HEK293 (cell line): ENCODE data around the gene CDKN2A.

ENCODE experiments used
- BCL11B ChIP-seq: fragments of 450-650 bp; formaldehyde crosslinking; IDR thresholded peaks from 2 replicates; pipeline ENCODE4 v1.5.1; 2016; ENCODE audit warnings: low read depth, missing biosample characterization, missing genetic modification characterization
- EGR2 ChIP-seq: fragments of 450-650 bp; formaldehyde crosslinking; IDR thresholded peaks from 2 replicates; pipeline ENCODE4 v1.5.1; 2016; ENCODE audit warnings: low read depth, missing biosample characterization, missing genetic modification characterization
- GLIS1 ChIP-seq: fragments of 450-650 bp; formaldehyde crosslinking; IDR thresholded peaks from 2 replicates; pipeline ENCODE4 v1.5.1; 2016; ENCODE audit warnings: missing biosample characterization, missing genetic modification characterization
- PRDM6 ChIP-seq: fragments of 450-650 bp; formaldehyde crosslinking; IDR thresholded peaks from 2 replicates; pipeline ENCODE4 v1.5.1; 2017; ENCODE audit warnings: missing biosample characterization, missing genetic modification characterization
- SETDB1 ChIP-seq: IDR thresholded peaks from one replicate; pipeline ENCODE4 v1.6.1; 2017; ENCODE audit warnings: mild to moderate bottlenecking, low read length, moderate library complexity, mixed read lengths; ENCODE audit not compliant: insufficient read length
- SP2 ChIP-seq: fragments of 450-650 bp; formaldehyde crosslinking; IDR thresholded peaks from 2 replicates; pipeline ENCODE4 v1.5.1; 2016; ENCODE audit warnings: missing biosample characterization, missing genetic modification characterization
- YY2 ChIP-seq: fragments of 450-650 bp; formaldehyde crosslinking; IDR thresholded peaks from 2 replicates; pipeline ENCODE4 v1.5.1; 2016; ENCODE audit warnings: missing biosample characterization, missing genetic modification characterization
- ZBTB20 ChIP-seq: fragments of 450-650 bp; formaldehyde crosslinking; IDR thresholded peaks from 2 replicates; pipeline ENCODE4 v1.5.1; 2016; ENCODE audit warnings: missing biosample characterization, missing genetic modification characterization
- ZBTB8A ChIP-seq: fragments of 450-650 bp; formaldehyde crosslinking; IDR thresholded peaks from 2 replicates; pipeline ENCODE4 v1.5.1; 2016; ENCODE audit warnings: missing biosample characterization, missing genetic modification characterization
- ZNF10 ChIP-seq: fragments of 450-650 bp; formaldehyde crosslinking; IDR thresholded peaks from 2 replicates; pipeline ENCODE4 v1.5.1; 2017; ENCODE audit warnings: missing biosample characterization, missing genetic modification characterization
- ZNF148 ChIP-seq: fragments of 450-650 bp; formaldehyde crosslinking; IDR thresholded peaks from 2 replicates; pipeline ENCODE4 v1.5.0; 2017; ENCODE audit warnings: missing biosample characterization, missing genetic modification characterization, borderline replicate concordance
- ZNF155 ChIP-seq: fragments of 450-650 bp; formaldehyde crosslinking; IDR thresholded peaks from 2 replicates; pipeline ENCODE4 v1.5.1; 2016; ENCODE audit warnings: missing biosample characterization, missing genetic modification characterization
- ZNF157 ChIP-seq: fragments of 450-650 bp; formaldehyde crosslinking; IDR thresholded peaks from 2 replicates; pipeline ENCODE4 v1.5.1; 2016; ENCODE audit warnings: missing biosample characterization, missing genetic modification characterization
- ZNF16 ChIP-seq: fragments of 450-650 bp; formaldehyde crosslinking; IDR thresholded peaks from 2 replicates; pipeline ENCODE4 v1.5.1; 2016; ENCODE audit warnings: low read depth, missing biosample characterization, missing genetic modification characterization
- ZNF19 ChIP-seq: fragments of 450-650 bp; formaldehyde crosslinking; IDR thresholded peaks from 2 replicates; pipeline ENCODE4; 2016; ENCODE audit warnings: missing biosample characterization, missing genetic modification characterization, low read depth
- ZNF211 ChIP-seq: fragments of 450-650 bp; formaldehyde crosslinking; IDR thresholded peaks from 2 replicates; pipeline ENCODE4 v1.5.1; 2016; ENCODE audit warnings: low read depth, missing biosample characterization, missing genetic modification characterization
- ZNF214 ChIP-seq: fragments of 450-650 bp; formaldehyde crosslinking; IDR thresholded peaks from 2 replicates; pipeline ENCODE4 v1.5.1; 2017; ENCODE audit warnings: missing biosample characterization, mild to moderate bottlenecking, missing genetic modification characterization, borderline replicate concordance
- ZNF239 ChIP-seq: fragments of 450-650 bp; formaldehyde crosslinking; IDR thresholded peaks from 2 replicates; pipeline ENCODE4 v1.5.1; 2016; ENCODE audit warnings: missing biosample characterization, missing genetic modification characterization
- ZNF302 ChIP-seq: fragments of 450-650 bp; formaldehyde crosslinking; IDR thresholded peaks from 2 replicates; pipeline ENCODE4 v1.5.1; 2016; ENCODE audit warnings: missing biosample characterization, missing genetic modification characterization, low read depth
- ZNF311 ChIP-seq: fragments of 450-650 bp; formaldehyde crosslinking; IDR thresholded peaks from 2 replicates; pipeline ENCODE4 v1.5.1; 2017; ENCODE audit warnings: missing biosample characterization, missing genetic modification characterization, borderline replicate concordance
- ZNF341 ChIP-seq: fragments of 450-650 bp; formaldehyde crosslinking; IDR thresholded peaks from 2 replicates; pipeline ENCODE4; 2016; ENCODE audit warnings: low read depth, missing biosample characterization, missing genetic modification characterization
- ZNF433 ChIP-seq: fragments of 450-650 bp; formaldehyde crosslinking; IDR thresholded peaks from 2 replicates; pipeline ENCODE4 v1.5.1; 2016; ENCODE audit warnings: missing biosample characterization, missing genetic modification characterization, low read depth
- ZNF514 ChIP-seq: fragments of 450-650 bp; formaldehyde crosslinking; IDR thresholded peaks from 2 replicates; pipeline ENCODE4 v1.5.1; 2016; ENCODE audit warnings: missing biosample characterization, missing genetic modification characterization
- ZNF555 ChIP-seq: fragments of 450-650 bp; formaldehyde crosslinking; conservative IDR thresholded peaks from 2 replicates; pipeline ENCODE4 v1.5.1; 2017; ENCODE audit warnings: missing biosample characterization, mild to moderate bottlenecking, missing genetic modification characterization, inconsistent platforms
- ZNF558 ChIP-seq: fragments of 450-650 bp; formaldehyde crosslinking; IDR thresholded peaks from 2 replicates; pipeline ENCODE4 v1.5.1; 2016; ENCODE audit warnings: missing biosample characterization, missing genetic modification characterization
- ZNF561 ChIP-seq: fragments of 450-650 bp; IDR thresholded peaks from 2 replicates; pipeline ENCODE4 v1.5.1; 2018; ENCODE audit warnings: missing biosample characterization, missing genetic modification characterization, borderline replicate concordance
- ZNF585B ChIP-seq: fragments of 450-650 bp; formaldehyde crosslinking; IDR thresholded peaks from 2 replicates; pipeline ENCODE4 v1.5.1; 2016; ENCODE audit warnings: missing biosample characterization, missing genetic modification characterization
- ZNF610 ChIP-seq: fragments of 450-650 bp; formaldehyde crosslinking; IDR thresholded peaks from 2 replicates; pipeline ENCODE4 v1.5.1; 2016; ENCODE audit warnings: missing biosample characterization, missing genetic modification characterization, borderline replicate concordance
- ZNF626 ChIP-seq: fragments of 450-650 bp; sonication (Bioruptor Pico); formaldehyde crosslinking; IDR thresholded peaks from 2 replicates; pipeline ENCODE4 v1.5.1; 2018; ENCODE audit warnings: missing biosample characterization, missing genetic modification characterization, inconsistent platforms

CDKN2A gene

DNA sequence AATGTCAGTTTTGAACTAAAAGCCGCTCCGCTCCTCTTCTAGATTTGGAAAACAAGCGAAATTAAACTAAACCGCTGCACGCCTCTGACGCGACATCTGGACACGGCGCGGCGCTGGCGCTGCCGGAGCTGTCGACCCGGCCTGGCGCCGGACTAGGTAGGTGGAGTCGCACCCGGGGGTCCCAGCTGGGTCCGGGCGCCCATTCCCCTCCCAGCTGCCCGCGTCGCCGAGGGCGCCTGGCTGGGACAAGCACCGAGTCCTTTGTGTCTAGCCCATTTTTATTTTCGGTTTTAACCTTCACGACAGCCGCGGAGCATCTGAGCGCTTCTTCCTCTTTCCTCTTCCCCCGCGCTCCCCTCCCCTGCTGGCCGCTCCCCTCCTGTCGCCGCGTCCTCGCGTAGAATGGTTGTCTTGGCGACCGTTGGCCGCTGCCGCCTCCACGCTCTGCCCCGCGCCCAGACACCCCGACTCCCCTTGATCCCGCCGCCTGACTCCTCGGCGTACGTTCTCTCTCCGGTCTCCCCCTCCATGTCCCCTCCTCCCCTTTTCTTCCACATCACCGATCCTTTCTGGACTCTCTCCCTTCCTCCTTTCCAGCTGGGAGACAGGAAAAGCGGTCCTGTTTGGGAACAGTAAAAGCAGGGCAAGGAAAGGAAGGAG lies 944 bp upstream of the CDKN2A start (continued):
- no peak for TF ChIP-seq ZNF626
- TF ChIP-seq ZNF16 = no peak
- no peak for TF ChIP-seq ZNF19 (tag by site-specific recombination)
- no peak for TF ChIP-seq SETDB1
- no peak for TF ChIP-seq ZNF558
- no peak for TF ChIP-seq ZNF433 (tag by site-specific recombination)
- no peak for TF ChIP-seq ZNF211 (tag by site-specific recombination)
- no peak for TF ChIP-seq ZNF155 (tag by site-specific recombination)
- no peak for TF ChIP-seq ZNF311 (tag by site-specific recombination)
- TF ChIP-seq ZNF214 (tag by site-specific recombination) = no peak
- no peak for TF ChIP-seq ZNF561 (tag by site-specific recombination)
- no peak for TF ChIP-seq ZNF585B (tag by site-specific recombination)
- no peak for TF ChIP-seq ZNF239 (tag by site-specific recombination)
- no peak for TF ChIP-seq ZNF157
- TF ChIP-seq ZNF302 = no peak
- TF ChIP-seq ZBTB8A = 0 out of 2 replicates have a peak, but pooled peaks have one; percentile 15
- no peak for TF ChIP-seq PRDM6 (tag by site-specific recombination)
- peak; percentile 31; the same call in 1 of the 2 replicates for TF ChIP-seq ZNF610 (tag by site-specific recombination)
- TF ChIP-seq ZNF341 (tag by site-specific recombination) = peak; percentile 64
- TF ChIP-seq GLIS1 = peak; percentile 46; the same call in 1 of the 2 replicates
- no peak for TF ChIP-seq BCL11B (tag by site-specific recombination)
- no peak for TF ChIP-seq EGR2 (tag by site-specific recombination)
- TF ChIP-seq ZNF10 (tag by site-specific recombination) = no peak
- TF ChIP-seq ZNF148 (tag by site-specific recombination) = no peak
- TF ChIP-seq SP2 = 0 out of 2 replicates have a peak, but pooled peaks have one; percentile 26
- no peak for TF ChIP-seq ZNF555
- 0 out of 2 replicates have a peak, but pooled peaks have one; percentile 23 for TF ChIP-seq ZBTB20 (tag by site-specific recombination)
- no peak for TF ChIP-seq YY2 (tag by site-specific recombination)
- TF ChIP-seq ZNF514 (tag by site-specific recombination) = no peak
